Activated naive CD4-positive, alpha-beta T cell treated with Interleukin-2 at 50 U/mL for 16 hours (primary cell): ENCODE results near the gene CEACAM1.
"Not testable (repeated sequence)": the region's sequence is repeated elsewhere in the genome, so short reads cannot be mapped to it uniquely, and the experiment has no call there.

Experiments
- DNase-seq: peaks from one replicate; pipeline ENCODE4 v3.0.0-alpha.2; 2020

Gene CEACAM1

GRCh38 chr19:42472402-42473147, 55.7 kb downstream of the CEACAM1 start:
- no peak for DNase-seq

GRCh38 chr19:42471554-42472249, 56.6 kb downstream of the CEACAM1 start:
- DNase-seq, result no peak

GRCh38 chr19:42469311-42470235, 58.7 kb downstream of the CEACAM1 start:
- no peak for DNase-seq

GRCh38 chr19:42468273-42468796, 59.9 kb downstream of the CEACAM1 start:
- no peak for DNase-seq

- no peak for DNase-seq
Observed at GRCh38 chr19:42467183-42467760, 61.0 kb downstream of the CEACAM1 start.

GRCh38 chr19:42466521-42467182, 61.6 kb downstream of the CEACAM1 start:
- no peak for DNase-seq

GRCh38 chr19:42465827-42466280, 62.4 kb downstream of the CEACAM1 start:
- no peak for DNase-seq

GRCh38 chr19:42461700-42462324, 66.5 kb downstream of the CEACAM1 start:
- no peak for DNase-seq

GRCh38 chr19:42461231-42461630, 67.0 kb downstream of the CEACAM1 start:
- DNase-seq, result not testable (repeated sequence)

- DNase-seq, result no peak
Observed at GRCh38 chr19:42459926-42460325, 68.4 kb downstream of the CEACAM1 start.
